Measurements from ENCODE around the gene CTTNBP2NL.

CTTNBP2NL gene, protein sequence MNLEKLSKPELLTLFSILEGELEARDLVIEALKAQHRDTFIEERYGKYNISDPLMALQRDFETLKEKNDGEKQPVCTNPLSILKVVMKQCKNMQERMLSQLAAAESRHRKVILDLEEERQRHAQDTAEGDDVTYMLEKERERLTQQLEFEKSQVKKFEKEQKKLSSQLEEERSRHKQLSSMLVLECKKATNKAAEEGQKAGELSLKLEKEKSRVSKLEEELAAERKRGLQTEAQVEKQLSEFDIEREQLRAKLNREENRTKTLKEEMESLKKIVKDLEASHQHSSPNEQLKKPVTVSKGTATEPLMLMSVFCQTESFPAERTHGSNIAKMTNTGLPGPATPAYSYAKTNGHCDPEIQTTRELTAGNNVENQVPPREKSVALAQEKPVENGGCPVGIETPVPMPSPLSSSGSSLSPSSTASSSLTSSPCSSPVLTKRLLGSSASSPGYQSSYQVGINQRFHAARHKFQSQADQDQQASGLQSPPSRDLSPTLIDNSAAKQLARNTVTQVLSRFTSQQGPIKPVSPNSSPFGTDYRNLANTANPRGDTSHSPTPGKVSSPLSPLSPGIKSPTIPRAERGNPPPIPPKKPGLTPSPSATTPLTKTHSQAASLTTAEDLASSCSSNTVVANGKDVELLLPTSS

DNA sequence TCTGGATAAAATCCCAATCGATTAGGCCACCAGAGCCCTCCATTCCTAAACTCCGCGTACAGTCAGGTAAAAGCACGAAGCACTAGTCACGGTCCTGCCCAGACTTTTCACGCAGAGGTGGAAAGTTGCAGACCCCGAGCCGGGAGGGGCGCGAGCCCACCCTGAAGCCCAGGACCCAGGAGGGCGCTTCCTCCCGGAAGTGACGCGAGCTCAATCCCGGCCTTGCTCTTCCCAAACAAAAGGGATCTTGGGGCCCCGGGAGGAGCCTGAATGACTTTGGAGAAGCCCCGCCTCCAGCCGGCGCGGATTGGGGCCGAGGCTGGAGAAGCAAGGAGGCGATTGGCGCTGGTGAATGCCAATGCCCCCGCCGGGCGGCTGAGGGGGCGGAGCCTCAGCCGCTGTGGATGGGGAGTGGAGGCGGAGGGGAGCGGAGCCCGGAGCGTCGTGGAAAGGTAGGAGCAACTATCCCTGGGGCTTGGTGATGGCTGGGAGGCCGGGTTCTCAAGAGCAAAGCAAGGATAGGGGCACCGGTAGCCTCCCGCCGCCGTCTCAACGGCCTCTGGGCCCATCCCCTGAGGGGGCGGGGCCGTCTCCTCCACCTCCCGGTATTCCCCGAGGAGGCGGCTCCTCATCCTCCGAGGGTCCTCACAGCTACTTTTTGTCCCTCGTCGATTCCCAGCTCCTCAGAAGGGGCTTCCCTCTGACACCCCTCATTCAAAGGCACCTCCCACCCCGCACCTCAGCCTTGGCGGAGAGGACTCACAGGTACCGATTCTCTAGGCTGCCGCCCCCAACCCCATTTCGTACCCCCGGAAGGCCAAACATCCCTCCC, at the start of gene CTTNBP2NL:
CTTNBP2NL (plus strand) TSS at position 394 of the 832 bp plus-strand sequence. CDS start 19,952 bp downstream, outside the sequence.
- peak; percentile 78 for DNase-seq (ENCODE audit: low spot score)

DNA sequence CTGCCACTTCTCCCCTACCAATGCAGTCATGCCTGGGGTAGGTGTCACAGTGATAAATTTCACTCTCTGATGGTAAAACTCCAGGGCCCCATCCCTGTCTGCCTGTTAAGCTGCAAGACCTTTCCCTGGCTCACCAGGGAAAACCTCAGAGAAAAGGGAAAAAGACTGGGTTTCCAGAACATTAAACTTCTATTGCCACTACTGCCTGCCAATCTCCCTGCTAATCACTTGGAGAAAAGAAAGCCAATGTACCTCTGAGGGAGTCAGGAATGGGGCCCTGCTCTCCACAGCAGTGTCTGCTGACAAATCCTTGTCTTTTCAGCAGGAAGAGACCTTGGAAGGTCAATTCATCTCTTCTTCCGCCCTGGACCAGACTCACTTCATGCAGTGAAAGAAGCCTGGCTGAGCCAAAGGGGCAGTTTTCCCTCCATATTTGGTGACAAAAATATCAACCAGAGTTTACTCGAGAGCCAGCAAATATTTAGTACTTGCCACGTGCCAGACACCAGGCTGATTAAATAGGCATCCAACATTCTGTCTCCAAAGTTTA, 49.1 kb upstream of the CTTNBP2NL start:
- DNase-seq (ENCODE audit: low spot score): no peak

DNA sequence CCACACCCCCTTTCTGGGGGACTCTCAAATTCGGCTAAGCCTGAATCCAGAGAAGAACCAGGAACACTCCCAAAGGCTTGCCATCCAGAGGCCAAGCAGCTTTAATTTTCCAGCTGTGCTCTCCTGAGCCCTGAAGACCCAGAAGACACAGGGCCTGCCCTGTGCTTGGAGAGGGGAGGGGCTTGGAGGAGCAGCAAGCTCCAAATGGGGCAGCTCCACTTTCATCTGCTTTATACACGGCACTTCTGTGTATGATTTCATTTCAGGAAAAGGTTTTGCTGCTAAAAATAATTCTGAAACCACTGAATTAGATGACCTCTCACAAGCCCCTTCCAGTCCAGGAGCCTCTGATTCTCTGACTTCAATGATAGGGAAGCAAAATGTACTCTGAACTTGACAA, 39.2 kb upstream of the CTTNBP2NL start:
- no peak for DNase-seq (ENCODE audit: low spot score)

DNA sequence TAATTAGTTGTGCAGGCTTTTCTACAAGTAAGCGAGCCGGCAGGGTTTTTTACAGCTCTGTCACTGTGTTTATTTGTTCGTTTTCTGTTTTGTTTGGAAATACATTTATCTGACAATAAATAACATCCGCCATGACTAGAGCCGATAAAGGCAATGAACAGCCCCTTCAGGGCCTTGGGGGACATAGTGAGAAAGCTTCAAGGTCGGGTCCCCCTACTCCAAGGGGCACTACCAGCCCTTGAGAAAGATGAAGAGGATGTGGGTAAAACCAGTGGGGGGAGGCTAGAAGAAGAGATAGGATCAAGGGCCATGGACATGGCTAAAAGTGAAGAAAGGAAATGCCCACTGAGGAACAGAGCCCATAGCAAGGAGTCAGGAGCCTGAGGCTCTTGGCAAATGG, 38.5 kb upstream of the CTTNBP2NL start:
- no peak for DNase-seq (ENCODE audit: low spot score)

DNA sequence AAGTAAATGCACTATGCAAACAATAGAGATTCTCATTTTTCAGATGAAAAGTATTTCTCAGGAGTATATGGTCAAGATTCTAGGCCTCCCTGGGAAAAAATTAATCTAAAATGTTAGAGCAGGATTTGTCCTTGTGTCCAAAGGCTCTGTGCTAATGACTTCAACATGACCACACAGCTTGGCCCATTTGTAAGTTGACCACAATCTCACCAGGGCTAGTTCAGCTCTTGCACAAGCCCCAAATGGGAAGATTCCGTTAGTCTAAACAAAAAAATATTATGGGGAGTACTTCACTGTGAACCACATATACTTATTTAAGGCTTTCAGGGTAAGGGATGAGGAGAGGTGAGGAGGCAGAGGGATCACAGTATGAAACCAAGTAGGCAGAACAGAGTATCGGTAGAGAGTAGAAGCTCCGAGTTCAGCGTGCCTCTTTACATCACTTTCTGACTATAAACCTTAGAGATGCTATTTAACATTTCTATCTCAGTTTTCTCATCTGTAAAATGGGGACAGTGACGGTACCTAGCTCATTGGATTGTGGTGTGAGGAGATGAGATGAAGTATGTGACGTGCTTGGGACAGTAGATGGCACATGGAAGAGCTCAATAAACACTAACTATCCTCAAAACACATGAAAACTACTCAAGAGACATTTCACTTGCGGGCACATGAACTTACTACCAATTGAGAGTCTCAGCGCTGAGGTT, 37.8 kb upstream of the CTTNBP2NL start:
- no peak for DNase-seq (ENCODE audit: low spot score)

DNA sequence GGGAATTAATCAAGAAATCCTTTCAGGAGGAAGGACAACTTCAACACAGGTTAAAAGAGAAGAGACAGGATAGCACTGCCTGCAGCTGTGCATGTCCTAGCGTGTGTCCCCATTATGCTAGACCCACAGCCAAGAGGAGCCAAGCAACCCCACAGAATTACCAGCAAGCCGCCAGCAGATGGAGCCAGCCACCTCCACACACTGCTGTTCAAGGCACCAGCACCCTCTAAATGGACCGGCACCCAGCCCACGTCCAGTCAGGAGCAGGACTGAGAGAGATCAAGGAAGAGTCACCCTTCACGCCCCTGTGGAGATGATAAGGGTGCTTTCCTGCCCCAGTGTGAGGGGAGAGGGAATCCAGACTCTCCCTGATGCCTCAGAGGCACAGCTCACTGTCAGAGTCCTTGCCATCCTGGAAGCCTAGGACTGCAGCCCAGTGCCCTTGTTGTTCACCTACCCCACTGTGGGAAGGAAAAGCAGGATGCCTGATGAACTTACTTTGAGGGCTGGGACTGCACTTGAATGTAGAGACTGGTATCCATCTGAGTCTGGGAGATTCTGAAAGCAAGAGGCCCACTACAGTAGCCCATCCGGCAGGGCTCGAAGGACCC, 37.1 kb upstream of the CTTNBP2NL start:
- DNase-seq (ENCODE audit: low spot score): peak; percentile 16

DNA sequence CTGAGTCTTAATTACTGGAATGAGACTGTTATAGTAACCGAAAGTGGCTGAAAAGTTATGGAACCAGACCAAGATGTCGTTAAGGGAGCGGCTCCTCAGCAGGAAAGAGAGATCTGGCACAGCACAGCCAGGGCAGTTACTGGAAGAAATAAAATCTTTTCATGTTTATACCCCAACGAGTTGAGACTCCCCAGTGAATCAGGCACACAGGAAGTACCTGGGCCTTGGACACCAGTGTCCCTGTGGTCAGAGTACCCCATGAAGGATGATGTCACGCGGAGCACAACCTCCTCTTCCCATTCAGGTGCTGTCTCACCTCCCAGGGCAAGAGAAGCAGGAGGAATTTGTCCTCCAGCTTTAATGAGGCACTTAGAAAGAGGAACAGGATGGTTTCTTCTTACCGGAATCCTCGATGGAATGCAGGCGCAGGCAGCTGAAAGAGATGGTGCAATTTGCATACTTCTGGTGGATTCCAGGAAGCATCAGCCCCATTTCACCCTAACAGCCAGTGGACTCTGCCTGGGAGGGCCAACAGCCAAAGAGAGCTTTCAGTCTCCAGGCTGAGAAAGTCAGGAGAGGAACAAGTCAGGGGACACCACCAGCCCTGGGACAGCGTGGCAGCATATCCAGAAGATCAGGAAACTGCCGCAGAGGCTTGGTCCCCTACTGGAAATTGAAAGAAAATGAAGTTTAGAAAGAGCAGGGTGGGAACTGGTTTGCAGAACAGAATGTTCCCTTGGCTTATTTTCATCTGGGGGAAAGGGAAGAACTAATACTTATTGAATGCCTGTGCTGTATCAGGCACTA, 35.9 kb upstream of the CTTNBP2NL start:
- DNase-seq (ENCODE audit: low spot score): no peak

DNA sequence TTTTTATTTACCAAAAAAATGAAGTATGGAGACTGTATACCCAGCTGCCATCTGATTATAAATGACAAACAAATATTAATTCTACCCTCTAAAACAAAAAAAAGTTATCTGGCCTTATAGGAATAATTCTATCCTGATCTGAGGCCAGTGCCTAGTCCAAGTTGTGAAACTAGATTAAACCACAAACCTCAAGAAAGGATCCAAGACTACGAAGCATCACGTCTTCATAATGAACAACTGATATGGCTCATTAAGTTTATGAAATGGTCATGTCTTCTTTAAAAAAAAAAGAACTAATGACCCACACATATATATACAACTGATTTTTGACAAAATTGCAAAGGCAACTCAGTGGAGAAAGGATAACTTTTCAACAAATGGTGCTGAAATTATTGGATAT, 32.4 kb upstream of the CTTNBP2NL start:
- no peak for DNase-seq (ENCODE audit: low spot score)

DNA sequence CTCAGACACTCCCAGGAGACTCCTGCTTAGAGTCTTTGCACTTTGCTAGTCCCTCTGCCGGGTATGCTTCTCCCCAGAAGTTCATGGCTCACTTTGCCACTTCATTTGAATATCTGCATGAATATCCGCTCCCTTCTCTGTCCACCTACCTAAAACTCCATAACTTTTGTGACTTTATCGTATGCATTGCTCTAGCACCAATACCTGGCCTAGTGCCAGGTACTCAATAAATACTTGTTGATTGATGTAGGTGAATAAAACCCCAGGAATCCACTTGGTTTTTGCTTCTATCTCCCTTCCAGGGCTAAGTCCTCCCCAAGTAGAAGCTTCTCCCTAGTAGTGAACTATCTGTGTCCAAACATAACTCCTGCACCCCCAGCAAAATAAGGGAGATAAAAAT, 27.8 kb upstream of the CTTNBP2NL start:
- no peak for DNase-seq (ENCODE audit: low spot score)

DNA sequence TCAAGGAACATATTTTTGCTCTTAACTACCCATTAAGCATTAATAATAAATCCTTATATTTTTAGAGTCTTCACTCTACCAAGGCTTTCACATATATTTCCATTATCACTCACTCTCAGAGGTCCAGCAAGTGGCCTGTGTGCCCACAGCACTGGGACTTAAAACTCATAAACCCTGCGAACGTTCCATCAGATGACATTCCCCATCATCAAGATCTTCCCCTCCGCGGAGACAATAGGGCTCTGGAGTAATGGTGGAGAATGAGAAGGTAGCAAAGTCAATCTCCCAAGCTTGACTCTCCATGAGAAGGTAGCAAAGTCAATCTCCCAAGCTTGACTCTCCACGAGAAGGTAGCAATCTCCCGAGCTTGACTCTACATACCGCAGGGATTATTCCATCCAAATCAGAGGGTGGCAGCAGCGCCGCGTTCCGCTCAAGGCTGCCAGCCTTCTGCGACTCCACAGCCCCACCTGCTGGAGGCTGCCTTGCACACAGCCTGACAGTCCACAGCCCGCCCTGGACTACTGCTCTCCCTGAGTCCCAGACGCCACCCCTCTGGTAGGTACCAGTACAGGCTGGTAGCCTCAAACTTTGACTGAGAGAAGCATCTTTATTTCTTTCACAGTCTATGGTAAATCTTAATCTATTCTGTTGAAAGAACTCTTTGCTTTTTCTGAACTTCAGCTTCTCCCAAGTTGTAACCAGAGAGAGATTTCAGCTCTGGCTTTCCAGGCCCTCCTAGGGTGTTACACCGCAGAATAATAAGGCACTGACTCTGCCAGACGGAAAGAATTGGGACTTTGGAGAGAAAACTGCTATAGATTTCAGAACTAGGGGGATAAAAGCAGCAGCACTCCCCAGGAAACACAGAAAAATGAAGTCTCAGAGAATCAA, 26.4 kb upstream of the CTTNBP2NL start:
- DNase-seq (ENCODE audit: low spot score): peak; percentile 75

DNA sequence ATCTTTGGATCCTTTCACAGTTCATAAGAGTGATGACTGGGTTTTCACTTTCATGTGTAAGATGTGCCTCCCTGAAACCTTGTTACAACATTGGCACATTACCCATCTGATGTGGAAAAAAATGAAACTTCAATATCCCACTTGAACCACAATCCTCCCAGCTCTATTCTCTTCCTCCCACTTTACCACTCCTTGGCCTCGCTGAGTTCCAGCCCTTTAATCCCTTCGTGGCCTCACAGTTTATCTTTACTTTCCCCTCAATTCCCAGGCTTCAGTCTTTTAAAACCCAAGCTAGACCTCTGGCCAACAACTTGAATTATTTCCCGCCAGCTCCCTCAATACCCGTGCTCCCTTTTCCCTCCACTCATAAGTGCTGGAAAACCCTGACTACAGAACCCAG, 25.0 kb upstream of the CTTNBP2NL start:
- no peak for DNase-seq (ENCODE audit: low spot score)

DNA sequence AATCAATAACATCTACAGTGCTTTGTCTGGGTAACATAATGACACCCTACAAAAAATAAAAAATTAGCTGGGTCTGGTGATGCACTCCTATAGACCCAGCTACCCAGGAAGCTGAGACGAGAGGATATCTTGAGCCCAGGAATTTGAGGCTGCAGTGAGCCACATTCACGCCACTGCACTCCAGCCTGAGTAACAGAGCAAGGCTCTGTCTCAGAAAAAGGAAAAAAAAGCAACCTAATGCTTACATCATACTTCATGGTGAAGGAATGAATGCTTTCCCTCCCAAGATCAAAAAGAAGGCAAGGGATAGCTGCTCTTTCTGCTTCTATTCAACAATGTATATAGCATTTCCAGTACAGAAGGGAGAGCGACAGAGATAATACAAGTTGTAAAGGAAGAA, 24.2 kb upstream of the CTTNBP2NL start:
- DNase-seq (ENCODE audit: low spot score): no peak

DNA sequence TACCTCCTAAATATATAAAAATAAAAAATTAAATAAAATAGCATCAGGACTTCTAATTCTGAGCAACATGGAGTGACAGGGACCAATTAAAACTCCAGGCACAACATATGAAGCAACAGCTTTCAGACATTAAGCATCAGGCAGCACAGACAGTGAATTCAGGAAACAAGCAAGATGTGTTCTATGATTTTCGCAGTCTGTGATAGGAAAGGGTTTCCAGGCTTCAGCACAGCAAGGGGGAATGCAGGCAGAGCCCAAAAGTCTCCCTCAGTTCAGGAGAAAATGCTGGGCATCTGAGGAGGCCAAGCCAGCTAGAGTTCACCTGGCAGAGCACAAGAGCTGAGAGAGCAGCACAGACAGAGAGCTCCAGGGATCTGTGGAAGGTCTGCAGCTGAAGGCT, 22.2 kb upstream of the CTTNBP2NL start:
- no peak for DNase-seq (ENCODE audit: low spot score)

DNA sequence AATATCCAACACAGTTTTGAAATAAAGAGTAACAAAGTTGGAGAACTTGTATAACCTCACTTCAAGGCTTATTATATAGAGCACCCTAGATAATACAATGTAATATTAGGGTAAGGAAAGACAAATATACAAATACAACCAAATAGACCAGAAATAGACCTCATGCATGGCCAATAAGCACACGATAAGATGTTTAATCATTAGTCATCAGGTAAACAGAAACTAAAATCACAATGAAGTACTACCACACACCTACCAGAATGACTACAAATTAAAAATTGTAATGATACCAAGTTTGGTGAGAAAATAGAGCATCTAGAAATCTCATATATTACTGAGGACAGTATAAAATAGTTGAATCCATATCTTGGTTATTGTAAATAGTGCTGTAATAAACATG, 20.3 kb upstream of the CTTNBP2NL start:
- no peak for DNase-seq (ENCODE audit: low spot score)

DNA sequence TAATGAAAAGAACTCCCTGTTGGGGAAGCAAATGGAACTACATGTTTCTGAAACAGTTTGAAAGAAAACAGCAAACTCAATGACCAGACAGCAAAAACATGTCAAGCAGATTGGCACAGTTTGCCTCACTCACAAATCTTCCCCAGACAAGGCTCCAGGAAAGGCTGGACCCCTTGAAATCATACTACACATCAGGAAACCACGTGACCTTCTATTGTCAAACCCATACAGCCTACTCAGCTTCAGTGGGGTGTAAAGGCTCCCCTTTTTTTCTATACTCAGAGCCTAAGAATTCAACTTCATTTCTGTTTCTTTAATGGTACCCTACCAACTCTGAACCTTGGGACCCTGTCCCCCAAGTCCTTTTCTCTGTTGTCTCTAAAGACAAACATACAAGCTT, 15.7 kb upstream of the CTTNBP2NL start:
- no peak for DNase-seq (ENCODE audit: low spot score)

DNA sequence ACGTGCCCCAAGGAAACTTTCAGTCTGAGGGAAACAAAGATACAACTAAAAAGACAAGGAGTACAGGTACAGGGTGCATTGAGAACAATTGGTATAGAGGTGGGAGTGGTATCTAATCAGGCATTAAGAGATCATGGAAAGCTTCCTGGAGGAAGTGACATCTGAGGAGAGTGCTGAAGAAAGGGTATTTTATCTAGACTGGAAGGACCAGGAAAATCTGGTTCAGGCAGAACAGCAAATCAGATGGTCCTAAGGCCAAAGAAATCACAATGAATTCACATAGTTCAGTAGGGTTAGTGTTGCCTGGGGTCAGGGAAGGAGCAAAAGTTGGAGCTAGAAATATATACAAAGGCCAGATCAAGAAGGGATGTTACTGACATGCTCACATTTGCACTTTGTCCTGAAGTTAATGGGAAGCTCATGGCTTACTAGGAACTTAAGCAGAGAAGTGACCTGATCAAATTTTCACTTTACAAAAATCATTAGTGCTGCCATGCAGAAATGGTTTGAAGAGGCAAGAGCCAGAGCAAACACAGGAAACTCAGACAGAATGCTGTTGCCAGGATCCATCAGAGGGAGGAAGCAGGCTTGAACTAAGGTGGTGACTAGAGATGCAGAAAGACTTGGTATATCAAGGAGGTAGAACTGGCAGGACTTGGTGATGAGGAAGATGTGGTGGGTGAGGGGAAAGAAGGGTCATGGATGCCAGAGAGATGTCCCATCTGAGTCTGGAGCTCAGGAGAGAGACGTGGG, 14.5 kb upstream of the CTTNBP2NL start:
- no peak for DNase-seq (ENCODE audit: low spot score)

DNA sequence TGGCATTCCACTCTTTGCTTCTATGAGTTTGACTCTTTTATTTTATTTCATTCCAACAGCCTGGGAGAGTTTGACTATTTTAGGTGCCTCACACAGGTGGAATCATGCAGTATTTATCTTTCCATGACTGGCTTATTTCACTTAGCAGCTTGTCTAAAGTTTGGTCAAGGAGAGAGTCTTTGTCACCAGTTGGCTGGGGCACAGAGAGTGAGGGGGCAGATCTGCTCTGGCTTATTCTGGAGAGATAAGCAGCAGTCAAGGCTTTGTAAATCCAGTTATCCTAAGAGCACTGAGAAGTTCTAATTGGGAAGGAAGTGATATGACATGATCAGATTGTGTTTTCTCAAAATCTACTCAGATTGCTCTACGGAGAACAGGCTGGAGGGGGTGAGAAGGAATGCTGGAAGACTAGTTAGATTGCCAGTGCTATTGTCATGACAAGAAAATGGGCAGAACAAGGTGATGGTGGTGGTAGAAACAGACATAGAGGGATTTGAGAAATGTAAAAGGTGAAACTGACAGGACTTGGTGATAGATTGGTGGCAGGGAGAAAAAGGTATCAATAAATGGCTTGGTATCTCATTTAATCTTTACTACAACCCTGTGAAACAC, 12.1 kb upstream of the CTTNBP2NL start:
- DNase-seq (ENCODE audit: low spot score): no peak

DNA sequence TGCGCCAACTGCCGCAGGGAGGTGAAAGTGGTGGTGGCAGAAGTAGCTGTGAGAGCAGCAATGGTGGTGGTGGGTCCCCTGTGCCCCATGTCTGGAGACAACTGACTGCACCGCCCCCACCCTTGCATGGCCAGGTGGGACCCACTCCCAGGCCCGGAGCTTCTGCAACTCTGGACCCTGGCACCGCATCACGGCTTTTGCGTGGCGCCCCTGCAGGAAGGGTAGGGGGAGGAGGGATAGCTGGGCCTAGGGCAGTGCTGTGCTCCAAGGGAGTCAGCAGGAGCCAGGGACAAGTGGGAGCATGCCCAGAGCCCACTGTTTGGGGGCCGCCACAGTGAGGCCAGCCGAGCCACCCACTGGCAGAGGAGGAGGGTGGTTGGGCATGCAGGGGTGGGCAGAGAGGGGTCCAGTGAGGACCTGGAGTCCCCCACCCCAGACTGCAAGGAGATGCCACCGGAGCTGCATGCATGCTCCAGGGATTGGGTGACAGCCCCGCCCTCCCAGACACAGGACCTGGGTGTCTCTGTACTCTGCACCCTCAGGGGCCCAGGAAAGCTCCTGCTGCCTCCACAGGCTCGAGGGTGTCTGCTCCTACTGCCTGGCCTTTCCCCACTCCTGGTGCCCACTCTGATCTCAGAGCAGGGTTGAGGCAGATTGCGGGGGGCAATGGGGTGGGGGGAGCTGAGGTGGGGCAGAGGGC, 9.8 kb upstream of the CTTNBP2NL start:
- no peak for DNase-seq (ENCODE audit: low spot score)
